HG02763 (cell line): ENCODE results near the gene SIPA1.
A peak's percentile ranks its signal among the peaks of the same experiment; 100 is the strongest.

Experiments
- ATAC-seq: cut with Tn5 transposase; IDR thresholded peaks from one replicate; pipeline ENCODE4 v1.9.1; 2021; ENCODE audit warnings: mild to moderate bottlenecking, moderate library complexity; ENCODE audit not compliant: unreplicated experiment

The SIPA1 gene

DNA sequence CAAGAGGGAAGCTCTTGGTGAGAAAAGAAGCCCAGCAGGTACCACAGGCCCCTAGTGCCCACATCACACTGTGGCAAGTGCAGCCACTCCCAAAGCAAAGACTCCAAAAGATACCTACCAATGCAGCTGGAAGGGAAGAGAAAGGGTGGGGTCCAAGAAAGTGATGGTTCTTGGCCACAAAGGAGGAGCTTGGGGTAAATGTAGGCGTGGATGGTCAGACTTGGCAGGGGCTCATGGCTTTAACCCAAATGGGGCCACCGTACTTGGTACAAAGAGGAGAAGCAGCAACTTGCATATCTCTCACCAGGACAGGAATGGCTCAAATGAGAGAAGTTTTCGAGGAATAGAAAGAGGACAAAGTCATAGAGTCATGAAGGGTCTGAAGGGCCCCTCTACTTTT lies 28.7 kb upstream of the SIPA1 start:
- ATAC-seq = no peak

DNA sequence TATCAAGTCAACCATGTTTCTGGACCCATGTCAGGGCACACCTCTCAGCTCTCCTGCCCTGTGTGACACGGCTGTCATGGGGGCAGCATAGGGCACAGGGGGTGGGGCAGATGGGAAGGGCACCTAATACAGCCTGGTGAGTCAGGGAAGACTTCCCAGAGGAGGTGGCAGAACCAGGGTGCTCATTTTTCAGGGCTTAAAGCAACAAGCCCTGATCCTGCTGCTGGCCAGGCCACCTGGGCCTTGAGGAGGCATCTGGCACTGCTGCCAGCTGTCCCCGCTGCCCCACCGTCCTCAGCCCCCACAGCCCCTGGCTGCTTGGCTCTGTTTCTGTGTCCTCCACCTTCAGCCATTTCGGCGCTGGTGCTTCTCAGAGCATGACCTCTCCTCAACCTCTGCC lies 28.2 kb upstream of the SIPA1 start:
- no peak for ATAC-seq

DNA sequence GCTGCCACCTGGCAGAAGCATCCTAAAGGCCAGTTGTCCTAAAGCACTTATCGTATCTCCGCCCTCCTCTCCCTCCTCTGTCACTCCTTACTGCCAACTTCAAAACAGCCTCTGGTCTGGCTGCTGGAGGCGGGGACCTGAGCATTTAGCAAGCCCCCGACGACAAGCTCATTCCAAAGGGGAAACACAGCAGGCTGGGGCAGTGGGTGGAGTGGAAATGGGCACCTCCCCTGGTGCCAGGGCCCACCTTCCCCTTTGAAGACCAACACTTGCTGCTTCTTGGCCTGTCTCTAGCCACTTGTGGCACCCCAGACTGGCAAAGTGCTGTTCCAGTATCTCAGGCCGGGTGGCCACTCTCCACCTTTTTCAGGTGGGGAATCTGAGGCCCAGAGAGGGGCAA lies 27.5 kb upstream of the SIPA1 start:
- no peak for ATAC-seq

DNA sequence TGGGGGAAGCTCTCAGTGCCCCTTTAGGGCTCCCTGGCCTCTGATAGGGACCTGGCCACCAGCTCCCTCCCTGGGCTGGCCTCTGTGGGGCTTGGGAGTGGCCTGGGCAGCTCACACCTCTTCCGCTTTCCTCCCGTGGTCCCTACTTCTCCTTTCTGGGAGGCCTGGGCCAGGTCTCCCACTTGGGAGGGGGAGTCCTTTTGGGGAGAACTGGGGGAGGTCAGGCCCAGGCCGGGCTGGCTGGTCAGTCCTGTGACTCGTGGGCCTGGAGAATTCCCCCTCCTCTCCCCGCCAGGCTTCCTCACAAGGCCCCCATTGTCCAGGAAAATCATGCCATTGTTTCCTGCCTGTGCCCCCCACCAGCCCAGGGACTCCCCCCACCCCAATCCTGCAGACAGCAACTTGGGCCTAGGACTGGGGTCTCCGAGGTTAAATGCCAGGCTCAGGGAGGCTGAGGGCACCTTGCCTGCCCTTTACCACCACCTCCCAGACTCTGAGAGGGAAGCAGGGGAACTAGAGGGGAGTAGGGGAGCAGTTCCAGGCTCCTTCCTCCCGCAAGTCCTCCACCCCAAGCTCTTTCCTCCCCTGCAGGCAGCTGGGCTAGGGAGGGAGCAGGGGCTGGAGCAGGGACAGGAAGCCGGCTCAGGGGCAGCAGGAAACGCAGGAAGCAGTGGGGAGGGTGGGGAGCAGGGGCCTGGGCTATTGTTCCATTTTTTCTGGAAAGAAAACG lies 26.7 kb upstream of the SIPA1 start:
- no peak for ATAC-seq

DNA sequence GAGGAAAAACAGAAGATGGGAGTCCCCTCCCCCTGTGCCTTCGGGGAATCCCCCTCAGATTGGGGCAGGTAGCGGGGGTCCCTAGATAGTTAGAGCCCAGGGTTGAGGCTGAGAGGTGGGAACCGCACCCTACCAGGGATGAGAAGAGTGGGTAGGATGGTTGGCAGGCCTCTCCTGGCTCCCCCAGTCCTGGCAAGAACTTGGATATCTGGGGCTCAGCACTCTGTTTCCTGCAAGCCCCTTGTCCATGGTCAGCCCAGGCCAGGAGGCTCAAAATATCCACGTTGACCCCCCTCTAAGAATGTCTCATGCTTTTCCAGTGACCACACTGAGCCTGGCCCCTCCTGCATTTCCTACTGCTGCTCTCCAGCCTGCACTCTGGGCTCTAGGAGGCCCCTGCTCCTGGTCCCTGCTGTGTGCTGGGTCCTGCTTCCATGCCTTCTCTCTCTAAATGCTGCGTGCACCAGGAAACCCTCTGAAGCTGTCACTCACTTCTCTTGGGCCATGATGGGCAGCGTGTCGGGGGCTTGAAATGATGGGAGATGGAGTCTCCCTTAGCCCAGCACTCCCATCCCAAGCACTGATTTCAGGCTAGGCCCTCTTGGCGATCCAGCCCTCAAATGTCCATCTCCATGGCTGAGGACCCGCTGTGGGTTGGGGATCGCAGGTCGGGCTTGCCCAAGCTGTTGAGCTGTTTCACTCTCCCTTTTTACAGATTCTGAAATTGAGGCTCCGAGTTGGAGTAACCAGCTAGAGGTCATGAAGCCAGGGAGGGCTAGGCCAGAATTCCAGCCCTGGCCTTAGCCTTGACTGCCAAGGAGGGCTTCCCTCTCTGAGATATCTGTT lies 25.9 kb upstream of the SIPA1 start:
- no peak for ATAC-seq

DNA sequence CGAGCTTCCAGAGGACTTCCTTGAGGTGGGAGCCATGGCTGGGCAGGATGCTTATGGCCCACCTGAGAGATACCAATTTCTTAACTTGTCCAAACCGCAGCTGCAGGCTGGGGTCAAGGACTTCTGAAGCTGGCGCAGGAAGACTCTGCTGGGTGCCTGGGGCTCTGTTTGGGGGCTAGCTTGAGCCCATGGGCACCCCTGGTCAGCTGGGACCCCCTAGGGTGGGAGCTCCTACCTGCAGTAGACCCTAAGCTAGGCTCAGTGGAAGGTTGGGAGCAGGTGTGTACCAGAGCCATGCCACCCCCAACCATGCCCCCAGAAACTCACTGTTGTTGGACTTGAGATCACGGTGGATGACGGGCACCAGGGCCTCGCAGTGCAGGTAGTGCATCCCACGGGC lies 25.2 kb upstream of the SIPA1 start:
- no peak for ATAC-seq

DNA sequence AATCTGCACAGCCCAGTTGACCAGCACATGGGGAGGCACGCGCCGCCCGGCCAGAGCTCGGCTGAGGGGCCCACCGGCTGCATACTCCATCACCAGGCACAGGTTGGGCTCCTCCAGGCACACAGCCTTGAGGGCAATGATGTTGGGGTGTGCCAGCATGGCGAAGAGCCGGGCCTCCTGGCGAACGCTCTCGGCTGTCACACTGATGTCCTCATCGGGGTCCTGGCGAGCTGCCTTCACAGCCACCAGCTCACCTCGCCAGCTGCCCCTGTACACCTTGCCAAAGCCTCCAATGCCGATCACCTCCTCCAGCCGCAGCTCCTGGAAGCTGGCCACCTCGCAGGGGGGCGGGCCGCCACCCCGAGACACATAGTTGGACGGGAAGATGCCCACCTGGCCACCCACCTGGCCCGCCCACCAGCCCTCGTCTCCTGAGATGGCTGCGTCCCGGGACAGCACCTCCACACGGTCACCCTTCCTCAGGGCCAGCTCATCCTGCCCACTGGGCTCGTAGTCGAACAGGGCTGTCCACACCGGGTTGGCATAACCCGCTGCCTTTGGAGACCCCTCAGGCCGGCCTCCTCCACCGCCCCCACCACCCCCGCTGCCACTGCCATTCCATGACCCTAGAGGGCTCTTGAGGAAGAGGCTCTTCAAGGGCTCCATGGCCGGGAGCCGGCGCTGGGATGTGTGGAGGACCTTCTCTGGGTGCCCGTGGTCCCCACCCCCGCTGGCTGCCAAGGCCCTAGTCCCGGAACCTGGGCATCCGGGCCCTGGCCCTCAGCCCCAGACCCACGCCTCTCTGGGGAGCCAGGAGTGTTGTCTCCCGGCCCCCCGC lies 24.6 kb upstream of the SIPA1 start:
- ATAC-seq = no peak

DNA sequence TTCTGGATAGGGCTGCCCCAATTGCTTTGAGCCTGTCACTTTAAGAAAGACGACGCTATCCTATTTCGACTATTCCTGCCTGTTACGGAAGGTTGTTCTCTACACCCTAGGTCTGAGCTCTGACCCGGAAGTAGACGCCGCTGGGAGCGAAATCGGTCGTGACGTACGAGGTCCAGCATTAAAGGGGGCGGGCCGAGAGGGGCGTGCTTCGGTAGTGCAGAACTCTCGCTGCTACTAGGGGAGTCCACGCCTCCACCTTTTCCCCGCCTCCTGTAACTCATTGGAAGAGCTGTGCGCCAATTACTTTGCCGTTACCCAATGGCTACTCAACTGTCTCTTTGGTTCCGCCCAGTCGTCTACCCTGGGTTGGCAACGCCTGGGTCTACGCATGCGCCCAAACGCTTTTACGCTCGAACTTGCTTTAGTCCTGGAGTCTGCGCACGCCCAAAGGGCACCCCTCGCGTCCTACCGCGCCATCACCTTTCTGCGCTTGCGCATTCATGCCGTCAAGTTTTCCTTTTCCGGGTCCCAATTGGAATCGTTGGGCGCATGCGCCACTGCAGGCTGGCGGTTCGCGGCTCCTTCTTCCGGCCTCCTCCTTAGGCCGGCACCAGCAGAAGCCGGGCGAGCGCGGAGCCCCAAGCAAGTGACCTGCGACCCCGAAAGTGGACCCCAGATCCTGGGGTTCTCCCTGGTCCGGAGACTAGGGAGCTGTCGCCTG lies 22.5 kb upstream of the SIPA1 start, which contains the start of gene PCNX3:
TSS of gene PCNX3 (plus strand) at position 548 of the 721 bp plus-strand sequence. CDS start 536 bp downstream, outside the sequence.
- ATAC-seq = peak; percentile 81

DNA sequence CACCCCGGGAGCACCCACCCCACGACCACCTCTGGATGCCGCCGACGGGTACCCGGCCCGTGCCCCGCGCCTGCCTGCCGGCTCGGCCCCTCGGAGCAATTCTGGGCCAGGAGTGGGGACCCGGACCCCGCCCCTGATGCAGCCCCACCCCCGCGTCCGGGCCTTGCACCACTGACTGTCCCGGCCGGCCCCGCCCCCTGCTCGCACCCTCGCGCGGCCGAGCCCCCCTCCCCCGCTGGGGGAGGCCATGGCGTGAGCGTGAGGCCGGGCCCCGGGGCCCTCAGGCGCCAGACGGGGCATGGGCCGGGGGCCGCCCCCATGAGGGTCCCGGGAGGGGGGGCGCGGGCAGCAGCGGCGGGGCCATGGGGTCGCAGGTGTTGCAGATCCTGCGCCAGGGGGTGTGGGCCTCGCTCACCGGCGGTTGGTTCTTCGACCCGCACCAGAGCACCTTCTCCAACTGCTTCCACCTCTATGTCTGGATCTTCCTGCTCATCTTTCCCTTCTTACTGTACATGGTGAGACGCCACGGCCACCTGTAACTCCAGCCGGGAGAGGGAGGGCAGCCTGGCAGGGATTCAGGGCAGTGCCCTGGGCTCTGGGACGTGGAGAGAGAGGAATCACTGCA lies 21.8 kb upstream of the SIPA1 start:
- ATAC-seq = peak; percentile 8

DNA sequence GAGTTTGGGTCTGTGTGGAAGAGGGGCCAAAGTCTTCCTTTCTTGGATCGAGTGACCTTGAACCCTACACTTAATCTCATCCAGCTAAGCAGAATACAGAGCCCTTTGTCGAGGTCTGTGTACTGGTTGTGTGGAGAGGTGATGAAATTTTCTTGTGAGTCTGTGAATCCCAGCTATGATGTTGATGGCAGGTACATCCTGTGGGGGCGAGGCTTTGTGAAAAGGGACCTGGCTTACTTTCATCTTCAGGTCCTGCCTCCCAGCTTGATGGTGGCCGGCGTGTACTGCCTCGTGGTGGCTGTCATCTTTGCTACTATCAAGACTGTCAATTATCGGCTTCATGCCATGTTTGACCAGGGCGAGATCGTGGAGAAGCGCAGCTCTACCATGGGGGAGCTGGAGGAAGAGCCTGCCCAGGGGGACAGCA lies 21.3 kb upstream of the SIPA1 start:
- no peak for ATAC-seq

DNA sequence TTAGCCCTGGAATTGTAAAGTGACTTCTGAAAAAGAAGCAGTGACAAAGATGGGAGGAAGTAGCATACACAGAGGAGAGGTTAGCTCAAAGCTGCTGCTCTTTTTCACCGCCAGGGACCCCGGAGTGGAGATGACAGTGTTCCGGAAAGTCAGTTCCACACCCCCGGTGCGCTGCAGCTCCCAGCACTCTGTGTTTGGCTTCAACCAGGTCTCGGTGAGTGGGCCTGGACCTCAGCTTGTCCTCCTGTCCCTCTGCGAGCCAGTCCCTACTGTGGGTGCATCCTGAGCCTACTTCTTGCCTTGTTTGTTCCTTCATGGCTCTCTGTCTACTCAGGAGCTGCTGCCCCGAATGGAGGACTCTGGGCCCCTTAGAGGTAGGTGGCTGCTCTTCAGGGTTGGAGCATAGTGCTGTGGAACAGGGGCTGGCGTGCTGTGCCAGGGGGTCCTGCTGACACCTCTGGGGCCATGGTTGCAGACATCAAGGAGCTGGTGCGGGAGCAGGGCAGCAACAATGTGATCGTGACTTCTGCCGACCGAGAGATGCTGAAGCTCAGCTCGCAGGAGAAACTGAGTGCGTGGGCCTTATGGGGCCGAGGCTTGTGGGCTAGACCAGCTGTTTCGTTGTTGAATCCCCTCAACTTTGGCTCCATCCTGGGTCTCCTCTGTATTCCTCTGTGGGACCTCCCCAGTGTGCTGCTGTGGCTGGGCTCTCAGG lies 20.6 kb upstream of the SIPA1 start:
- ATAC-seq = no peak

DNA sequence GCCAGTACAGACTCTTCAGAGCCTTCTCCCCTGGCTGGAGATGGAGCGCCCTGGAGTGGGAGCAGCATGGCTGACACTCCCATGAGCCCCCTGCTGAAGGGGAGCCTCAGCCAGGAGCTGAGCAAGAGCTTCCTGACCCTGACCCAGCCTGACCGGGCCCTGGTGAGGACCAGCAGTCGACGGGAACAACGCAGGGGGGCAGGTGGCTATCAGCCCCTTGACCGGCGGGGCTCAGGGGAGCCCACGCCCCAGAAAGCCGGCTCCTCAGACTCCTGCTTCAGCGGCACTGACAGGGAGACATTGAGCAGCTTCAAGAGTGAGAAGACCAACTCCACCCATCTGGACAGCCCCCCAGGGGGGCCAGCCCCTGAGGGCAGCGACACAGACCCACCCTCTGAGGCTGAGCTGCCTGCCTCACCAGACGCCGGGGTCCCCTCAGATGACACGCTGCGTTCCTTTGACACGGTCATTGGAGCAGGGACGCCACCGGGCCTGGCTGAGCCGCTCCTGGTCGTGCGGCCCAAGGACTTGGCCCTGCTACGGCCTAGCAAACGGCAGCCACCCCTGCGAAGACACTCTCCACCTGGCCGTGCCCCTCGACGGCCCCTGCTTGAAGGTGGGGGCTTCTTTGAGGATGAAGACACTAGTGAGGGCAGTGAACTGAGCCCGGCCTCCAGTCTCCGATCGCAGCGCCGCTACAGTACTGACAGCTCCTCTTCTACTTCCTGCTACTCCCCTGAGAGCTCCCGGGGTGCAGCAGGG lies 19.7 kb upstream of the SIPA1 start:
- ATAC-seq = no peak

DNA sequence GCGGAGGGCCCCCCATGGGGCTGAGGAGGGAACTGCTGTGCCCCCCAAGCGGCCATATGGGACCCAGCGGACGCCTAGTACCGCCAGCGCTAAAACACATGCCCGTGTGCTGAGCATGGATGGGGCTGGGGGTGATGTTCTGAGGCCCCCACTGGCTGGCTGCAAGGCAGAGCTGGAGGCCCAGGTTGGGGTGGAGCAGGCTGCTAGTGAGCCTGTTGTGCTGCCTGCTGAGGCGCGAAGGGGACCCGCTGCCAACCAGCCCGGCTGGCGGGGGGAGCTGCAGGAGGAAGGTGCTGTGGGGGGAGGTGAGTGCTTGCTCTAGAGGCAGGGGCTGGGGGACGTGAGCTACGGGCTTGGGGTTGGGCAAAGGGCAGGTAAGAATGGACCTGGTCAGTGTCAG lies 19.1 kb upstream of the SIPA1 start:
- no peak for ATAC-seq

DNA sequence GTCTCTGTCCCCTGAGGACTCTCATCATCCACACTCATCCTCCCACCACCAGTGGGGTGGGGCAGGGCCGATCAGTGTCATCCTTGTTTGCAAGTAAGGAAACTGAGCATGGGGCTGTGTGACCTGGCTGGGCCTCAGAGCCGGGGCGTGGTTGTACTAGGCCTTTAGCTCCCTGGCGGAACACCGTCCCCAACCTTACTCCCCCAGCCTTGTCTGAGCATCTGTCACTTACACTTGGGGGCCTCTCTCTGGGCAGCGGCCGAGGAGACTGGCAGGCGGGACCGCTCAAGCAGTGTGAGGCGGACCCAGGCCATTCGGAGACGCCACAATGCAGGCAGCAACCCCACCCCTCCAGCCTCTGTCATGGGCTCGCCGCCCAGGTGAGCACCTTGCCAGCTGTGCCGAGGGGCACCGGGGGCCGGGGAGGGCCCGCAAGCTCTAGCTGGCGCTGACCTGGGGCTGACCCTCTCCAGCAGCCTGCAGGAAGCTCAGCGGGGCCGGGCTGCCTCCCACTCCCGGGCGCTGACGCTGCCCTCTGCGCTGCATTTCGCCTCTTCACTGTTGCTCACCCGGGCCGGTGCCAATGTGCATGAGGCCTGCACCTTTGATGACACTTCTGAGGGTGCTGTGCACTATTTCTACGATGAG lies 18.5 kb upstream of the SIPA1 start:
- ATAC-seq = no peak

DNA sequence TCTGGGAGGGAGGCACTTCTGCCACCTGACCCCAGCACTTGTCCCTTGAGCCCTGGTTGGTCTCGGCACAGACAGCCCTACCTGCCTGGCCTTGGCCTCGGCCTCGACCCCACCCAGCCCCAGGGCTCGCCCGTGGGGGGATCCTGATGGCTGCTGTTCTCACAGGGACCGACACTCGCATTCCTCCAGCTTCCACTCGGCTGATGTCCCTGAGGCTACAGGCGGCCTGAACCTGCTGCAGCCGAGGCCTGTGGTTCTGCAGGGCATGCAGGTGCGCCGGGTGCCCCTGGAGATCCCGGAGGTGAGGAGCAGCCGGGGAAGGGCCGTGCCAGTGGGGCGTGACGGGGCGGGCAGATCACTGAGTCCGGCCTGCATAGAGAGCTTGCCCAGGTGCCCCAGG lies 17.2 kb upstream of the SIPA1 start:
- ATAC-seq = no peak

DNA sequence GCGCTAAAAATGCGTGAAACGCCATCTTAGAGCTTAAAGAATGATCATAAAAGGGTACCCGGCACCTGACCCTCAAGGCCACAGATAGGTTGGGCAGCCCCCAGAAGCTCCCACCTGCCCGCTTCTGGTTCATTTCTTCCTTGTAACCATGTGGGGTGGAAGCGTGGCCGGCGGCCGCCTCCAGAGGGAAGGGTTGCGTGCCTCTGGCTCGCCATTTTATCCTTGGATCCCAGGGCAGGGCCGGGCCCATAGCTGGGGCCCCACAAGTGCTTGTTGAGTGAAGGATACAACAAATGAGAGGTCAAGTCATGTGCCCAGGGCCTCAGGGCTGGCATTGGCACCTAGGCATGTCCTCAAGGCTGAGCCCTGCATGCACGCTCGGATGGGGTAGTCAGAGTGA lies 16.4 kb upstream of the SIPA1 start:
- no peak for ATAC-seq

DNA sequence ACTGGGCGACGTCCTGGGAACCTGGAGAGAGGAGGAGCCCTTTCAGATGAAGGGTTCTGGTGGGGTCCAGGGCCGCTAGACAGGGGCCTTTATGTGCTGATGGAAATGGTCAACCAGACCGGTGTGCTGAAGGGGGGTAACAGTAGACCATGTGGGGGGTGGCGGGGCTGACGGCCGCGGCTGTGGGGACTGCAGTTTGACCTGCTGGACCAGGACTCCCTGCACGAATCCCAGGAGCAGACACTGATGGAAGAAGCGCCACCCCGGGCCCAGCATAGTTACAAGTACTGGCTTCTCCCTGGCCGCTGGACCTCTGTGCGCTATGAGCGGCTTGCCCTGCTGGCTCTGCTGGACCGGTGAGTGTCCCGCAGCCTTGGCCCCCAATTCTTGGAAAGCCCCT lies 15.9 kb upstream of the SIPA1 start:
- ATAC-seq = no peak

DNA sequence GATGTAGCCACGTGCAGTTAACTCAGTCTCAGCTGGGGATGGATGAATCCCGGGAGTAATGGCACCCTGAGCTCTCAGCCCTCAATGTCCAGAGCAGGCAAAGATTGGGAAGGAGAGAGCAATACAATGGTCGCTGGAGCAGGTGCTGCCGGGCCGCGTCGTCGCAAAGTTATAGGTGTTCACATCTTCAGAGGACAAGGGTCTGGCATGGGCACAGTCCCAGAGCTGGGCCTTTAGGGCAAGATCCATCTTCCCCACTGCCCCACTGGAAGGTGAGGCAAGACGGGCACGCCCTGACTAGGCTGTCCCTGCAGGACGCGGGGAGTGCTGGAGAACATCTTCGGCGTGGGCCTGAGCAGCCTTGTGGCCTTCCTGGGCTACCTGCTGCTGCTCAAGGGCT lies 14.7 kb upstream of the SIPA1 start:
- ATAC-seq = no peak
